ENCODE measurements around the gene EEPD1.

The EEPD1 gene

DNA sequence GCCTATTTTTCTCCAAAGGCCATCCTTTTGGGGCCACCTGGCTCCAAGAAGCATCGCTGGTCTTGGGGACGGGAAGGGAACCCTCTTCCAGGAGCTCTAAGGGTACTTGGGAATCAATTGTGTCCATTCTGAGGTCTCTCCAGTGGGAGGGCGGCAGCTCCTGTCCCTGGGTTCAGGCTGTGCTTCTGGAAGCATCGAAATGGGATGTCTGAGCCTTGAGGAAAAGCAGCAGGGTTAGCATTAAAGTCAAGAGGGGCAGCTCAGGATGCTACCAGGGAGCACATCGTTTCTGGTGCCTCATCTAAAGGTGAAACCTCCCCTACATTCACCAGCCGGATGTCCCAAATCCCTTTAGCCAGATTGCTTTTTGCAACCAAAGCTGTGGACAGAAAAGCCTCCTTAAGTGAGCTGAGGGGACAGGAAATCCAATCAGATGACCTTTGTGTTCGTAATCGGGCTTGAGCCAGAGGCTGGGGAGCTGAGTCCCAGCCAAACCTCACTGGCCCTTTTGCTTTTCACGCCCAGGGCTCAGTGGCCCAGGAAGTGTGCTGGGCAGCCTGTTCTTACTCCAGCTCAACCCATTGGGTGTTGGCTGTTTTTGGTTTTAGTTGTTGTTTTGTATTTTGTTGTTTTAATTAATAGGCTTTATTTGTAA lies 147.8 kb downstream of the EEPD1 start:
- H3K4me1 ChIP-seq (ENCODE audit: control insufficient read depth, insufficient read depth, low read length): peaks cover 20% of the 10 kb centered on the region
- H3K4me3 ChIP-seq (ENCODE audit: low read length): no peak overlapping the region
- no peaks in the 10 kb centered on the region for H3K36me3 ChIP-seq (ENCODE audit: control insufficient read depth, insufficient read depth, low read length)
- no peaks in the 10 kb centered on the region for H3K9me3 ChIP-seq (ENCODE audit: control insufficient read depth, low read length)
- H3K27me3 ChIP-seq (ENCODE audit: control insufficient read depth, insufficient read depth, low read length): no peaks in the 10 kb centered on the region
- no peak overlapping the region for H3K9ac ChIP-seq (ENCODE audit: low read length)

- H3K9ac ChIP-seq (ENCODE audit: low read length): no peak overlapping the region
- H3K4me1 ChIP-seq (ENCODE audit: control insufficient read depth, insufficient read depth, low read length): peaks cover 20% of the 10 kb centered on the region
- no peaks in the 10 kb centered on the region for H3K9me3 ChIP-seq (ENCODE audit: control insufficient read depth, low read length)
- no peaks in the 10 kb centered on the region for H3K27me3 ChIP-seq (ENCODE audit: control insufficient read depth, insufficient read depth, low read length)
- H3K4me3 ChIP-seq (ENCODE audit: low read length): no peak overlapping the region
- no peaks in the 10 kb centered on the region for H3K36me3 ChIP-seq (ENCODE audit: control insufficient read depth, insufficient read depth, low read length)
Observed at GRCh38 chr7:36301914-36302771, 149.1 kb downstream of the EEPD1 start.

GRCh38 chr7:36303202-36304098 lies 150.4 kb downstream of the EEPD1 start:
- peaks cover 20% of the 10 kb centered on the region for H3K4me1 ChIP-seq (ENCODE audit: control insufficient read depth, insufficient read depth, low read length)
- no peak overlapping the region for H3K4me3 ChIP-seq (ENCODE audit: low read length)
- H3K36me3 ChIP-seq (ENCODE audit: control insufficient read depth, insufficient read depth, low read length): no peaks in the 10 kb centered on the region
- no peaks in the 10 kb centered on the region for H3K27me3 ChIP-seq (ENCODE audit: control insufficient read depth, insufficient read depth, low read length)
- H3K9ac ChIP-seq (ENCODE audit: low read length): no peak overlapping the region
- H3K9me3 ChIP-seq (ENCODE audit: control insufficient read depth, low read length): no peaks in the 10 kb centered on the region

GRCh38 chr7:36304099-36304425 lies 151.0 kb downstream of the EEPD1 start:
- H3K4me3 ChIP-seq (ENCODE audit: low read length): no peak overlapping the region
- H3K27me3 ChIP-seq (ENCODE audit: control insufficient read depth, insufficient read depth, low read length): no peaks in the 10 kb centered on the region
- no peaks in the 10 kb centered on the region for H3K36me3 ChIP-seq (ENCODE audit: control insufficient read depth, insufficient read depth, low read length)
- no peaks in the 10 kb centered on the region for H3K9me3 ChIP-seq (ENCODE audit: control insufficient read depth, low read length)
- peaks cover 20% of the 10 kb centered on the region for H3K4me1 ChIP-seq (ENCODE audit: control insufficient read depth, insufficient read depth, low read length)
- no peak overlapping the region for H3K9ac ChIP-seq (ENCODE audit: low read length)

DNA sequence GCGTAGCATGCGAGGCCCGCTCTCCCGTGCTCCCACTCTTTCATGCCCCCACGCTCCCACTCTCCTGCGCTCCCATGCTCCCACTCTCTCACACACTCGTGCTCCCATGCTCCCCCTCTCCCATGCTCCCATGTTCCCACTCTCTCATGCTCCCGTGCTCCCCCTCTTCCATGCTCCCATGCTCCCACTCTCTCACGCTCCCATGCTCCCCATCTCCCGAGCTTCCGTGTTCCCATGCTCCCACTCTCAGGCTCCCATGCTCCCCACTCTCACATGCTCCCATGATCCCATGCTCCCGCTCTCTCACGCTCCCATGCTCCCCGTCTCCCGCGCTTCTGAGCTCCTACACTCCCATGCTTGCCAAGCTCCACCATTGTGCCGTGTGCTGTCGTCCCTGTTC lies 152.2 kb downstream of the EEPD1 start:
- H3K9ac ChIP-seq (ENCODE audit: low read length): no peak overlapping the region
- H3K27me3 ChIP-seq (ENCODE audit: control insufficient read depth, insufficient read depth, low read length): no peaks in the 10 kb centered on the region
- H3K36me3 ChIP-seq (ENCODE audit: control insufficient read depth, insufficient read depth, low read length): no peaks in the 10 kb centered on the region
- peaks cover 20% of the 10 kb centered on the region for H3K4me1 ChIP-seq (ENCODE audit: control insufficient read depth, insufficient read depth, low read length)
- H3K9me3 ChIP-seq (ENCODE audit: control insufficient read depth, low read length): no peaks in the 10 kb centered on the region
- no peak overlapping the region for H3K4me3 ChIP-seq (ENCODE audit: low read length)

GRCh38 chr7:36305648-36306047 lies 152.6 kb downstream of the EEPD1 start:
- H3K9ac ChIP-seq (ENCODE audit: low read length): no peak overlapping the region
- peaks cover 20% of the 10 kb centered on the region for H3K4me1 ChIP-seq (ENCODE audit: control insufficient read depth, insufficient read depth, low read length)
- H3K27me3 ChIP-seq (ENCODE audit: control insufficient read depth, insufficient read depth, low read length): no peaks in the 10 kb centered on the region
- no peak overlapping the region for H3K4me3 ChIP-seq (ENCODE audit: low read length)
- no peaks in the 10 kb centered on the region for H3K9me3 ChIP-seq (ENCODE audit: control insufficient read depth, low read length)
- H3K36me3 ChIP-seq (ENCODE audit: control insufficient read depth, insufficient read depth, low read length): no peaks in the 10 kb centered on the region

GRCh38 chr7:36306222-36306621 lies 153.2 kb downstream of the EEPD1 start:
- Histone ChIP-seq H3K27me3 (ENCODE audit: control insufficient read depth, insufficient read depth, low read length) (no peaks in the 10 kb centered on the region), H3K9ac (ENCODE audit: low read length) (no peak overlapping the region), H3K4me1 (ENCODE audit: control insufficient read depth, insufficient read depth, low read length) (peaks cover 16% of the 10 kb centered on the region), H3K9me3 (ENCODE audit: control insufficient read depth, low read length) (no peaks in the 10 kb centered on the region), H3K36me3 (ENCODE audit: control insufficient read depth, insufficient read depth, low read length) (no peaks in the 10 kb centered on the region), H3K4me3 (ENCODE audit: low read length) (no peak overlapping the region)

DNA sequence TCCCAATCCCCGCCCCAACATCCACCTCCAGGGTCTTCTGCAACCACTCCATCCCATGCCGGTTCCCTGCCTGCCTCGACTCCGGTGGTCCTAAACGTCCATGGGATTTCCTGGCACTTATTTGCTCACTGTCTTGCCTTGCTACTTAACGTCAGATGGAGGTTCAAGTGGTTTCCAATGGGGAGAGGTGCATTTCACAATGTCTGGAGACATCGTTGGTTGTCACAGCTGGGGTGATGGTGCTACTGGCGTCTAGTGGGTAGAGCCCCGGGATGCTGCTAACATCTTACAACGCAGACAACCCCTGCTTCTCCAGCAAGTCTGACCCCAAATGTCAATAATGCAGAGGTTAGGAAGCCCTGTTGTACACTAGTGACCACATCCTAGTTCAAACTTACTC lies 153.7 kb downstream of the EEPD1 start:
- Histone ChIP-seq H3K9ac (ENCODE audit: low read length) (no peak overlapping the region), H3K9me3 (ENCODE audit: control insufficient read depth, low read length) (no peaks in the 10 kb centered on the region), H3K27me3 (ENCODE audit: control insufficient read depth, insufficient read depth, low read length) (no peaks in the 10 kb centered on the region), H3K4me1 (ENCODE audit: control insufficient read depth, insufficient read depth, low read length) (peaks cover 15% of the 10 kb centered on the region), H3K4me3 (ENCODE audit: low read length) (no peak overlapping the region), H3K36me3 (ENCODE audit: control insufficient read depth, insufficient read depth, low read length) (no peaks in the 10 kb centered on the region)

GRCh38 chr7:36308031-36308430 lies 155.0 kb downstream of the EEPD1 start:
- no peaks in the 10 kb centered on the region for H3K36me3 ChIP-seq (ENCODE audit: control insufficient read depth, insufficient read depth, low read length)
- H3K27me3 ChIP-seq (ENCODE audit: control insufficient read depth, insufficient read depth, low read length): no peaks in the 10 kb centered on the region
- peaks cover 25% of the 10 kb centered on the region for H3K4me1 ChIP-seq (ENCODE audit: control insufficient read depth, insufficient read depth, low read length)
- no peak overlapping the region for H3K4me3 ChIP-seq (ENCODE audit: low read length)
- H3K9ac ChIP-seq (ENCODE audit: low read length): no peak overlapping the region
- no peaks in the 10 kb centered on the region for H3K9me3 ChIP-seq (ENCODE audit: control insufficient read depth, low read length)

DNA sequence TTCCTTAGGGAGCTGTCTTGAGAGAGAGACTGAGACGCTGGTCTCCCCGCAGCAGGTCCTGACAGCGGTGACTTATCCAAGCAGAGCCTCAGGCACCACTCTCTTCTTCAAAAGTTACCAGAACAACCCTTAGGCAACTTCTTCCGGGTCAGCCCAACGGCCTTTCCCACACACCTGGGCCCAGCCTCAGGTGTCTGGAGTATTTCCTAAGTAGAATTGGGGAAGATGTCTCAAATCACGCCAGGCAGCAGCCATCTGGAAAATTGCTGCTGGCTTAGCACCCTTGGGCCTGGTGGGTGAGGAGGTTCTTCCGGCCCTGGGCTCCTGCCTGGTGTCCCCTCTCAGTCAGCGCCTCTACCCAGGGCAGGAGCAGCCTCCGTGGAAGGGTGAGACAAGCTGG lies 156.2 kb downstream of the EEPD1 start:
- no peaks in the 10 kb centered on the region for H3K9me3 ChIP-seq (ENCODE audit: control insufficient read depth, low read length)
- H3K4me1 ChIP-seq (ENCODE audit: control insufficient read depth, insufficient read depth, low read length): peaks cover 15% of the 10 kb centered on the region
- no peak overlapping the region for H3K4me3 ChIP-seq (ENCODE audit: low read length)

GRCh38 chr7:36309716-36310115 lies 156.7 kb downstream of the EEPD1 start:
- no peak overlapping the region for H3K9ac ChIP-seq (ENCODE audit: low read length)
- H3K9me3 ChIP-seq (ENCODE audit: control insufficient read depth, low read length): no peaks in the 10 kb centered on the region
- no peaks in the 10 kb centered on the region for H3K27me3 ChIP-seq (ENCODE audit: control insufficient read depth, insufficient read depth, low read length)
- no peak overlapping the region for H3K4me3 ChIP-seq (ENCODE audit: low read length)
- peaks cover 11% of the 10 kb centered on the region for H3K4me1 ChIP-seq (ENCODE audit: control insufficient read depth, insufficient read depth, low read length)
- H3K36me3 ChIP-seq (ENCODE audit: control insufficient read depth, insufficient read depth, low read length): no peaks in the 10 kb centered on the region

More for the DNA sequence above, 156.2 kb downstream of the EEPD1 start:
- Histone ChIP-seq H3K36me3 (ENCODE audit: control insufficient read depth, insufficient read depth, low read length) (no peaks in the 10 kb centered on the region), H3K9ac (ENCODE audit: low read length) (no peak overlapping the region), H3K27me3 (ENCODE audit: control insufficient read depth, insufficient read depth, low read length) (no peaks in the 10 kb centered on the region)

DNA sequence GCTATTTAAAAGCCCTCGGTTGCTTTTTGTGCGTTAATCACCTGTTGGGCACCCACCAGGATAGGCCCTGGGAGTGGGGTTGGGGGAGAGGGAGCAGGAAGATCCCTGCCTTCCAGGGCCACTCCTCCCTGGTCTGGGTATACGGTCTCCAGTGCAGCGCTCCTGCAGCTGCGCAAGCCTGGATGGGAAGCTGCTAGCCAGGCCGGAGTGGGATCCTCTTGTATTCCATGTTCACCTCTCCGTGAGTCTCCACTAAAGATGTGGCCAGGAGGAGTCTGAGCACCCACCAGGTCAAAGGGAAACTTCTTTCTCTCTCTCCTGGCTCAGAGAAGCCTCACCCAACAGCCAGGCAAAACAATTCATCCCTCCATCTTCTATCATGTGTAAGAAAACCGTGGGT lies 157.8 kb downstream of the EEPD1 start:
- Histone ChIP-seq H3K4me3 (ENCODE audit: low read length) (no peak overlapping the region), H3K27me3 (ENCODE audit: control insufficient read depth, insufficient read depth, low read length) (no peaks in the 10 kb centered on the region), H3K9me3 (ENCODE audit: control insufficient read depth, low read length) (no peaks in the 10 kb centered on the region), H3K9ac (ENCODE audit: low read length) (no peak overlapping the region), H3K36me3 (ENCODE audit: control insufficient read depth, insufficient read depth, low read length) (no peaks in the 10 kb centered on the region), H3K4me1 (ENCODE audit: control insufficient read depth, insufficient read depth, low read length) (peaks cover 19% of the 10 kb centered on the region)

All from mucosa of stomach (tissue), 1 donor.